Progenitor cell of endocrine pancreas (in vitro differentiated cells): Measurements from ENCODE around the gene TTC9B. TPM values are rescaled to one million over a fixed set of nuclear protein-coding genes. Genes with fewer than 3 reads are reported as not detected.

ENCODE experiments used
- DNase-seq: peaks from one replicate; pipeline ENCODE4 v3.0.0; 2021; ENCODE audit warnings: low spot score; ENCODE audit not compliant: unreplicated experiment
- H3K27ac Mint-ChIP-seq: 2 replicates; pipeline ENCODE4 v1.8.0; 2021; ENCODE audit warnings: mild to moderate bottlenecking, moderate library complexity, mixed read lengths
- H3K27me3 Mint-ChIP-seq: 2 replicates; pipeline ENCODE4 v1.8.0; 2021; ENCODE audit warnings: mixed read lengths
- H3K36me3 Mint-ChIP-seq: 2 replicates; pipeline ENCODE4 v1.8.0; 2022; ENCODE audit warnings: mixed read lengths; ENCODE audit not compliant: insufficient read depth
- H3K4me1 Mint-ChIP-seq: 2 replicates; pipeline ENCODE4 v1.8.0; 2021; ENCODE audit warnings: low read depth, mixed read lengths
- H3K4me3 Mint-ChIP-seq: 2 replicates; pipeline ENCODE4 v1.8.0; 2021; ENCODE audit warnings: low read depth, mild to moderate bottlenecking, moderate library complexity, mixed read lengths
- H3K9me3 Mint-ChIP-seq: 2 replicates; pipeline ENCODE4 v1.8.0; 2021; ENCODE audit warnings: low read depth, mixed read lengths
- total RNA-seq: library from RNA; stranded (reverse); gene quantifications from 2 replicates; pipeline ENCODE4 v1.2.1, GENCODE V29; 2021
- TF ChIP-seq, protein P1 (sequence below): fragments of 200-600 bp; sonication (generic); IDR thresholded peaks from one replicate; pipeline ENCODE4 v1.5.0; 2021; ENCODE audit warnings: antibody characterized with exemption, mild to moderate bottlenecking; ENCODE audit not compliant: unreplicated experiment

Gene TTC9B
- total RNA-seq, 1 donor from 2014 or later, result not detected

DNA sequence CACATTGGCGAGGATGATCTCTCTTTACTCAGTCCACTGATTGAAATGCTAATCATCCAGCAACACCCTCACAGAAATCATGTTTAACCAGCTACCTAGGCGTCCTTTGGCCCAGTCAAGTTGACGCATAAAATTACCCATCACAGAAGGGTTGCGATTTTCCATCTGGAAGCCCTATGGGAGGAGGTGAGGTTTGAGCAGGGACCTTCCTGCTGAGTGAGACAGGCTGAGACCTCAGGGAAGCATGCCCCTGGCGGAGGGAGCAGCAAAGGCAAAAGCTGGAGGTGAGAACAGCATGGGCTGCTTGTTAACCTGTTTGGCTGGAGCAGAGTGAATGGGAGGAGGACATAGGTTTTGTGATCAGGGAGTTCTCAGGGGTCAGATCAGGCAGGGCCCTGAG is 7.3 kb downstream of the TTC9B start:
- no peaks in the 10 kb centered on the region for H3K4me1 Mint-ChIP-seq
- H3K36me3 Mint-ChIP-seq, result peaks cover 10% of the 10 kb centered on the region
- H3K9me3 Mint-ChIP-seq, result no peaks in the 10 kb centered on the region
- H3K27me3 Mint-ChIP-seq, result peaks cover 2% of the 10 kb centered on the region
- DNase-seq, result no peak
- TF ChIP-seq, protein P1, sequence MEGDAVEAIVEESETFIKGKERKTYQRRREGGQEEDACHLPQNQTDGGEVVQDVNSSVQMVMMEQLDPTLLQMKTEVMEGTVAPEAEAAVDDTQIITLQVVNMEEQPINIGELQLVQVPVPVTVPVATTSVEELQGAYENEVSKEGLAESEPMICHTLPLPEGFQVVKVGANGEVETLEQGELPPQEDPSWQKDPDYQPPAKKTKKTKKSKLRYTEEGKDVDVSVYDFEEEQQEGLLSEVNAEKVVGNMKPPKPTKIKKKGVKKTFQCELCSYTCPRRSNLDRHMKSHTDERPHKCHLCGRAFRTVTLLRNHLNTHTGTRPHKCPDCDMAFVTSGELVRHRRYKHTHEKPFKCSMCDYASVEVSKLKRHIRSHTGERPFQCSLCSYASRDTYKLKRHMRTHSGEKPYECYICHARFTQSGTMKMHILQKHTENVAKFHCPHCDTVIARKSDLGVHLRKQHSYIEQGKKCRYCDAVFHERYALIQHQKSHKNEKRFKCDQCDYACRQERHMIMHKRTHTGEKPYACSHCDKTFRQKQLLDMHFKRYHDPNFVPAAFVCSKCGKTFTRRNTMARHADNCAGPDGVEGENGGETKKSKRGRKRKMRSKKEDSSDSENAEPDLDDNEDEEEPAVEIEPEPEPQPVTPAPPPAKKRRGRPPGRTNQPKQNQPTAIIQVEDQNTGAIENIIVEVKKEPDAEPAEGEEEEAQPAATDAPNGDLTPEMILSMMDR, result no peak
- H3K4me3 Mint-ChIP-seq, result no peak overlapping the region
- no peak overlapping the region for H3K27ac Mint-ChIP-seq

DNA sequence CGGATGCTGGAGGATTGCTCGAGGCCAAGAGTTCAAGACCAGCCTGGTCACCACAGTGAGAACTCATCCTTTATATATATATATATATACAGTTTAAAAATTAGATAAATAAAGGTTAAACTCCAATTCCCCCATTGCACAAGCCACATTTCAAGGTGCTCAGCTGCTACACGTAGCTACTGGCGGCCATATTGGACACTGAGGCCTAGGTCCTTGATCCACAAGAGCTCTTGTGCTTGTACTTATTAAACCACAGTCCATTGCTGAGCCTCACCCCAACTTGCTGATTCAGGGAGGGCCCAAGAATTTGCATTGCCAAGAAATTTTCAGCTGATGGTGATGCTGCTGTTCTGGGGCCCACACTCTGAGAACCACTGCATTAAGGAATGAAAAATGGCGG is 9.6 kb downstream of the TTC9B start:
- DNase-seq, result no peak
- Mint-ChIP-seq H3K27ac (no peak overlapping the region), H3K9me3 (no peaks in the 10 kb centered on the region), H3K36me3 (peaks cover 13% of the 10 kb centered on the region), H3K27me3 (no peaks in the 10 kb centered on the region), H3K4me3 (no peak overlapping the region), H3K4me1 (no peaks in the 10 kb centered on the region)
- TF ChIP-seq, protein P1, result no peak

DNA sequence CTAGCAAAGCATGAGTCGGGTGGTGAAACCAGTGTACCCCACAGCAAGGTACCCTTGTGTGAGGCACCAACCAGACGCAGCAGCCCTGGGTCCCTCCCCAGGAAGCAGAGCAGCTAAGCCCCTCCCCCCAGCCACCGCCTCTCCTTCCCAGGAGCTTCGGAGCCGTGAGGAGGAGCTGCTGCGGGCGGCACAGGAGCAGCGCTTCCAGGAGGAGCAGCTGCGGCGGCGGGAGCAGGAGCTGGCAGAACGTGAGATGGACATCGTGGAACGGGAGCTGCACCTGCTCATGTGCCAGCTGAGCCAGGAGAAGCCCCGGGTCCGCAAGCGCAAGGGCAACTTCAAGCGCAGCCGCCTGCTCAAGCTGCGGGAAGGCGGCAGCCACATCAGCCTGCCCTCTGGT is 12.4 kb downstream of the TTC9B start:
- no peak for DNase-seq
- TF ChIP-seq, protein P1, result no peak
- Mint-ChIP-seq H3K36me3 (peaks cover 10% of the 10 kb centered on the region), H3K4me1 (no peaks in the 10 kb centered on the region), H3K27ac (no peak overlapping the region), H3K4me3 (no peak overlapping the region), H3K9me3 (no peaks in the 10 kb centered on the region), H3K27me3 (no peaks in the 10 kb centered on the region)

DNA sequence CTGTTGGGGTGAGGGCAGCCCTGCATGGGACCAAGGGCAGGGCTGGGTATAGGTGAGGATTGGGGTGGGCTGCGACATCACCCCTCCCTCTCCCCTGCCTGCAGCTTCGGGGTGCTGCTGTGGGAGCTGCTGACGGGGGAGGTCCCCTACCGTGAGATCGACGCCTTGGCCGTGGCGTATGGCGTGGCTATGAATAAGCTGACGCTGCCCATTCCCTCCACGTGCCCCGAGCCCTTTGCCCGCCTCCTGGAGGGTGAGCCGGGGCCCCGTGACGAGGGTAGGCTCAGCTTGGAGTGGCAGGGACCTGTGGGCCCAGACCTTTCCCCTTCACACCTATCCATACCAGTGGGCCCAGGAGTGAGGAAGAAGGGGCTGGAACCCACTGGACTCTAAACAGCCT is 13.8 kb downstream of the TTC9B start:
- Mint-ChIP-seq H3K27me3 (no peaks in the 10 kb centered on the region), H3K4me1 (no peaks in the 10 kb centered on the region), H3K4me3 (no peak overlapping the region), H3K9me3 (no peaks in the 10 kb centered on the region), H3K36me3 (peaks cover 7% of the 10 kb centered on the region), H3K27ac (no peak overlapping the region)
- no peak for DNase-seq
- TF ChIP-seq, protein P1, result no peak

DNA sequence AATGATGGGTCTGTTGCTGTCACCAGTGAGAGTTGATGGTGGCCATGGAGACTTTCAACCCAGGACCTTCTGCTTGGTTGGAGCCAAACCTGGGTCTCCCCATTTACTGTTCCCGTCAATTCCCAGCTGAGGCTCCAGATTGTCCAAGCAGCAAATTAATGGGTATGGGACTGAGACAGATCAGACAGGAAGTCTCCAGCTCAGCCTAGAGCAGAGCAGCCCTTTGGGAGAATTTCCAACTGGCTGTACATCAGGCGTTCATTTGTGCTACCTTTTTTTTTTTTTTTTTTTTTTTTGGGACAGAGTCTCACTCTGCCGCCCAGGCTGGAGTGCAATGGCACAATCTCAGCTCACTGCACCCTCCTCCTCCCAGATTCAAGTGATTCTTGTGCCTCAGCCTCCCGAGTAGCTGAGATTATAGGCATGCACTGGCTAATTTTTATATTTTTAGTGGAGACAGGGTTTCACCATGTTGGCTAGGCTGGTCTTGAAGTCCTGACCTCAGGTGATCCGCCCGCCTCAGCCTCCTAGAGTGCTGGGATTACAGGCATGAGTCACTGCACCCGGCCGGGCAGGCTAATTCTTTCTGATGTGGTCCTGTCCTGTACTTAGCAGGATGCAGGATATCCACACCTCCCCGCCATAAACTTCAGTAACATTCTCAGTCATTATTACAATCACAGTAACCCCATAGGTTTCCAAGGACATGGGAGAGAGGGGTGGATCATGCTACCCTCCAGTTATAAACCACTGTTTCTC is 17.7 kb downstream of the TTC9B start:
- no peaks in the 10 kb centered on the region for H3K4me1 Mint-ChIP-seq
- no peak overlapping the region for H3K4me3 Mint-ChIP-seq
- H3K36me3 Mint-ChIP-seq, result peaks cover 7% of the 10 kb centered on the region

More for the DNA sequence above, 17.7 kb downstream of the TTC9B start:
- TF ChIP-seq, protein P1, result no peak
- H3K27me3 Mint-ChIP-seq, result no peaks in the 10 kb centered on the region
- no peak for DNase-seq
- no peaks in the 10 kb centered on the region for H3K9me3 Mint-ChIP-seq
- no peak overlapping the region for H3K27ac Mint-ChIP-seq
